GM21723 (cell line): Measurements from ENCODE around the gene TRAF3IP1.
"Not testable (repeated sequence)": the region's sequence is repeated elsewhere in the genome, so short reads cannot be mapped to it uniquely, and the experiment has no call there.

ENCODE experiments used
- ATAC-seq: cut with Tn5 transposase; IDR thresholded peaks from one replicate; pipeline ENCODE4 v1.9.1; 2021; ENCODE audit warnings: mild to moderate bottlenecking, moderate library complexity; ENCODE audit not compliant: unreplicated experiment

TRAF3IP1 gene

DNA sequence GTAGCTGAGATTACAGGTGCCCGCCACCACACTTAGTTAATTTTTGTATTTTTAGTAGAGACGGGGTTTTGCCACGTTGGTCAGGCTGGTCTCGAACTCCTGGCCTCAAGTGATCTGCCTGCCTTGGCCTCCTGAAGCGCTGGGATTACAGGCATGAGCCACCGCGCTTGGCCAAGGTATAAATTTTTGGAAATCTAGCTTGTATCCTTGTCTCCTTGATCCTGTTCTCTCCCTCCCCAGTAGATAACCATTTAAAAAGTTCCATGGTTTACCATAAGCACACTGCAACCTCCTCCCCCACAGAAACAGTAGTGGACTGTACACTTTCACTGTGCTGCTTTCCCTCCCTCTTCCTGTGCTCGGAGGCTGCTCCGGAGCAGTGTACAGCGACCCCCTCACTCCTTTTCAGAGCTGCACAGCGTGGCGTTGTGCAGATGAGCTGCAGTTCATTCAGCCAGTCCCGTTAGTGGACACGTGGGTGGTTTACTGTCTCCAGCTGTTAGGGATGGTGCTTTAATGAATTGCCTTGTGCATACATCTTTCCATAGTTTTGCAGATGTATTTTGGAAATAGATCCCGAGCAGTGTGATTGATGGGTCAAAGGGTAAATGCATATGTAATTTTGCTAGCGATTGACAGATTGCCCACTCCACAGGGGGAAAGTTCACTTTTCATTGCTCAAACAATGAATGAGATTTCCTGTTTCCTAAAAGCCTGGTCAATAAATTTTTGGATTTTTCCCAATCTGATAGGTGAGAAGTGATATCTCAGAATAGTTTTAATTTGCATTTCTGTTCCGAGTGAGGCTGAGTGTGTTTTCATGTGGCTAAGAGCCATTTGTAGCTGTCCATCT lies 121.2 kb downstream of the TRAF3IP1 start:
- no peak for ATAC-seq

DNA sequence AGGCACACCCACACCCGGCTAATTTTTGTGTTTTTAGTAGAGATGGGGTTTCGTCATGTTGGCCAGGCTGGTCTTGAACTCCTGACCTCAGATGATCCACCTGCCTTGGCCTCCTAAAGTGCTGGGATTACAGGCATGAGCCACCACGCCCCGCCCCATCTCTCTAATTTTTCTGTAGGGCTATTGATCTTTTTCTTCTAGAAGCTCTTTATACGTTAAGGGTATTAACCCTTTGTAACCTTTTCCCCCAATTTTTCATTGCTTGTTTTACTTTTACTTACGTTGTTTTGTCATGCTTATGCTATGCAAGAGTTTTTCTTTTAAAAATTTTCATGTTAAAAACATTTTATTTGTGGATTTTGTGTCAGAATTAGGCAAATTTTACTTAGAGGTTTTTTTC lies 121.9 kb downstream of the TRAF3IP1 start:
- not testable (repeated sequence) for ATAC-seq

DNA sequence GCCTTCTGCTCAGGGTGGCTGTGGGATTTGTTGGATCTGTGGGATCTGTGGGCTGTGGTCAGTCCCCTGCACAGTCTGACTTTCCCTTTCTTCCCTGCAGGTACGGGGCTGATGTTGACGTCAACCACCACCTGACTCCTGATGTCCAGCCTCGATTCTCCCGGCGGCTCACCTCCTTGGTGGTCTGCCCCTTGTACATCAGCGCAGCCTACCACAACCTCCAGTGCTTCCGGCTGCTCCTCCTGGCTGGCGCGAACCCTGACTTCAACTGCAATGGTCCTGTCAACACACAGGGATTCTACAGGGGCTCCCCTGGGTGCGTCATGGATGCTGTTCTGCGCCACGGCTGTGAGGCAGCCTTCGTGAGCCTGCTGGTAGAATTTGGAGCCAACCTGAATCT lies 123.9 kb downstream of the TRAF3IP1 start:
- no peak for ATAC-seq

DNA sequence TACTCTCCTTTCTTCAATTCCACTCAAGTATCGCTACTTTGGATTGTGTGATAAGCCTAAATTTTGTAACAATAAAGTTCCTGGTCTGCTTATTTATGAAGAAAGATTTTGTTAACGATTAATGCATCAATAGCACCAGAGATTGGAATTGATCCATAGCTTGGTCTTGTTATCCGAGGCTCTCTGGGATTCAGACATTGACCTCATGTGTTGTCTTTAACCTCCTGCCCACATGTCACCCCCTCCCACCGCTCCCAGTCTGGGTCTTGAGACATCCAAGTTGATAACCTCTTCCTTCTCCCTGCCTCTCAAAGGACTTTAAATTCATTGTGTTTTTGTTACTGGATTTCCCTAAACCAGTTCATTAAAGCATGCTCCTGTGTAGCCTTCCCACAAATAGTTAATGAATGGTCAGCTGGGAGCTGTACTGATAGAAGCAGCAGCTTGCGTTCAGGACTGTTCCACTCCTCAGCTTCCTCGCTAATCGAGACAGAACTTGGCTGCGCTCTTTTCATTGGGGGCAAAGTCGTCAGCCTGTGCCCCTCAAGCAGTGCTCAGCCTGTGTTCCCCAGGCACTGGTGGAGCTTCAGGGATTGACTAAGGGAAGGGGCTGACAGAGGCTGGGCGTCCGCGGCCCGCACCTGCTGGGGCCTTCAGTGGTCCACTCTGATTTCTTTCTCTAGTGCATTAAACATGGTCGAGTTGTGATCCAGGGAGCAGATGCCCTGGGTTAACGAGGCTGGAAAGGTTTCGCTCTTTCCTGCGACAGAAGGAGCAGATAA lies 125.3 kb downstream of the TRAF3IP1 start:
- ATAC-seq, result no peak

DNA sequence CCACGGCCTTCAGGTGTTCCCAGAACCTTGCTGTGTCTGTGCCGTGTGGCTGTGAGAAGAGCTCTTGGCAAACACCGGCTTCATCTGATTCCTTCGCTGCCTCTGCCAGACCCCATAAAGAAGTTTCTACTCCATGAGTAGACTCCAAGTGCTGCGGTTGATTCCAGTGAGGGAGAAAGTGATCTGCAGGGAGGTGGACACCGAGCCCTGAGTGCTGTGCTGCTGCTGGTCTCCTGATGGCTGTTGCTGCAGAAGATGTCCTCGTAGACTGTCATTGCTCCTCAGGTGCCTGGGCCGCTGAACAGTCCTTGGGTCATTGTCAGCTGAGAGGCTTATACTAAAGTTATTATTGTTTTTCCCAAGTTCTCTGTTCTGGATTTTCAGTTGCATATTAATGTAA lies 126.1 kb downstream of the TRAF3IP1 start:
- ATAC-seq, result no peak

DNA sequence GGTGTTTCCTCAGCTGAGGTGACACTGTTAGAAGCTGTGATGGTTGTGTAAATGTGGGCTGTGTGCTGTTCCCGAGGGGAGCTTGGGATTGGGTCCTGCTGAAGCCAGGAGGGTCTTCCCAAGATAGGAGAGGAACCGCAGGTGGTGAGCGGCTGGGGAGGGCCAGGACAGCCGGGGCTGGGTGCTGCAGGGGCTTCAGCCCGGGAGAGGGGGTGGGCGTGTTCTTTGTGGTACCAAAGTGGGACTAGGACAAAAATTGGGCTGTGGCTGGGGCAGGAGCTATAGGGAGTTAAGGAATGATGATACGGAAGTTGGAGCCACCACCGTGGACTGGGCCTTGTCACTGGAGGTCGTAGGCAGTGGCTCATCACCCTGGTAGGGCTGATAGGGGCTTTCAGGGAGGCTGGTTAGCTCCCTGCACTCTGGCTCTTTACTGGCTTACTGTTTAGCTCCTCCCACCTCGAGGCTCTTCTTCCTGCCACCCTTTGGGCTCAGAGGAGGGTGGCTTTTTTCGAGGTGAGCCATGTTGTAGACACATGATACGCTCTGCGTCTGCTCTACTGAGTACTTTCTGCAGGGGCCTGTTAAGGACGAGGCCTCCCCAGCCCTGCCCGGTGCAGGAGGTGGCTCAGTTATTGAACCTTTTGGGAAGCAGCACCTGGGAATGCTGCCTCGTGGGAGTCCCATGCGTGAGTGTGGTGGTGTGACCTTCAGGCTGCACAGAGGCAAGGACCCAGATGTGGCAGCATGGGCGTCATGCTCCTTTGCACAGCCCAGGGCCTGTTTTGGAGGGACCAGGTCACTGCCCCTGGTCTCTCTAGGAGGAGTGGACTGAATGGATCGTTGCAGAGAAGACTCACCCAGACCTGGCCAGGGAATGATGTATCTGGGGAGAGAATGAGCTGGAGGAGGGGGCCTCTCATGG lies 128.0 kb downstream of the TRAF3IP1 start:
- ATAC-seq, result no peak

DNA sequence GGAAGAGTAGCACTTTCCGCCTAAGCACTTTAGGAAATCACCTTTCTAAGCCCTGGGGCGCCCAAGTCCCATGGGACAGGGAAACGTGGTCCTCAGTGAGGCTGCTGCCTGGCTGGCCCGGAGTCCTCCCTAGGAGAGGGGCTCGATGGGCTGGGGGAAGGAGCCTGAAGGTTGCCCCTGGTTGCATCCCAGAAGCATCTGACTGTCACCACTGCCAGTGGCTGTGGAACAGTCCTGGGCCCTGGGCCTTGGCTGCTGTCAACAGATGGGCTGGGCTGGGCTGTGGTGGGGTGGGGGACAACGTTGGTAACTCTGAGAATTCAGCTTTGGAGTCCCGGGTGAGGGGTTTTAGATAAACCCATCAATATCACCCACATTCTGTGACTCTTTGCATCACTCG lies 128.9 kb downstream of the TRAF3IP1 start:
- no peak for ATAC-seq

DNA sequence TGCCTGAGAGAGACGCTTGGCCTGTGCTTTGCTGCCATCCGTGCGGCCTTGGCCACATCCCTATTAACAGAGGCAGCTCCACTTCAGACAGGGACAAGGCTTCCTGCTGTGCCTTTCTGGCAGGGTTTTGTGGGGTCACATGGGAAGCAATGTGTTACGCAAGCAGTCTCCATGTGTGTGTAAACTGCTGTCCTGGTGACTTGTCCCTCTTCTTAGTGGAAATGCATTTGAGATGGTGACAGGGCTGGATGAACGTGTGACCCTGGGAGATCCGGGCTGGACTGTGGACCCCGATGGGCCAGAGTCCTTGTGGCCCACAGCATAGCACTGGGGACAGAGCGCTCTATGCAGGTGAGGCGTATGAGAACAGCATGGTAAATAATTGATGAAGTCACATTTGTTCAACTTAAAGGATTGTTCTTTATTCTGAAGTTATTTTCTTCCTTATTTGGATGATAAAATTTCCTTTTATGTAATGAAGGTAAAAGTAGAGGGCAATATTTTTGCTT lies 129.6 kb downstream of the TRAF3IP1 start:
- ATAC-seq, result no peak

DNA sequence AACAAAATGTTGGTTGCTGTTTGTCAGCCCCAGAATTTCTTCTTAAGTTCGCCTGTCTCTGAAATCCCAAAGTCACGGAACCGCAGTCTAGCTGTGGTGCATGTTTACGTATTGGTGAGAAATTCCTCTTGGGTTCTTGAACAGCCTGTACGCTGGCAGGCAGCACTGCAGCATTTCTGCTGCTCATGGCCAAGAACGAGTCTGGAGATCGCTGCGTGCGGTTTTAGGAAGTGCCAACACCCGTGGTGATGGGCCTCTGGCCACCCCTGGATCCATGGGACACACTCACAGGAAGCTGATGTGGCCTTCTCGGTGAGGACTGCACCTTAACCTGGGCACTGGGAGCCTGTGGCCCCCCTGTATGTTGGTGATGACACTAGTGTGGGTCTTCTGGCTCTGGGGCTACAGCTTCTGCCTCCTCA lies 130.1 kb downstream of the TRAF3IP1 start:
- ATAC-seq, result no peak
